Peyer's patch (tissue), 4 donors: ENCODE results near the gene EFS.

ENCODE experiments used
- POLR2A ChIP-seq, 2 donors: fragments of 450-650 bp; IDR thresholded peaks; one replicate each; pipeline ENCODE4 v1.5.1; 2017; ENCODE audit warnings: antibody characterized with exemption in 2 of 2, mild to moderate bottlenecking in 2 of 2, moderate library complexity in 2 of 2
- TF ChIP-seq, protein P1 (sequence below), 6 experiments: fragments of 450-650 bp in 4 of 6; fragments of 200-600 bp in 2 of 6; sonication (generic) in 1 of 6; IDR thresholded peaks; one replicate each; pipeline ENCODE4 v1.5.1; 2017 to 2019; ENCODE audit warnings: antibody characterized with exemption in 6 of 6, mild to moderate bottlenecking in 3 of 6, moderate library complexity in 1 of 6

DNA sequence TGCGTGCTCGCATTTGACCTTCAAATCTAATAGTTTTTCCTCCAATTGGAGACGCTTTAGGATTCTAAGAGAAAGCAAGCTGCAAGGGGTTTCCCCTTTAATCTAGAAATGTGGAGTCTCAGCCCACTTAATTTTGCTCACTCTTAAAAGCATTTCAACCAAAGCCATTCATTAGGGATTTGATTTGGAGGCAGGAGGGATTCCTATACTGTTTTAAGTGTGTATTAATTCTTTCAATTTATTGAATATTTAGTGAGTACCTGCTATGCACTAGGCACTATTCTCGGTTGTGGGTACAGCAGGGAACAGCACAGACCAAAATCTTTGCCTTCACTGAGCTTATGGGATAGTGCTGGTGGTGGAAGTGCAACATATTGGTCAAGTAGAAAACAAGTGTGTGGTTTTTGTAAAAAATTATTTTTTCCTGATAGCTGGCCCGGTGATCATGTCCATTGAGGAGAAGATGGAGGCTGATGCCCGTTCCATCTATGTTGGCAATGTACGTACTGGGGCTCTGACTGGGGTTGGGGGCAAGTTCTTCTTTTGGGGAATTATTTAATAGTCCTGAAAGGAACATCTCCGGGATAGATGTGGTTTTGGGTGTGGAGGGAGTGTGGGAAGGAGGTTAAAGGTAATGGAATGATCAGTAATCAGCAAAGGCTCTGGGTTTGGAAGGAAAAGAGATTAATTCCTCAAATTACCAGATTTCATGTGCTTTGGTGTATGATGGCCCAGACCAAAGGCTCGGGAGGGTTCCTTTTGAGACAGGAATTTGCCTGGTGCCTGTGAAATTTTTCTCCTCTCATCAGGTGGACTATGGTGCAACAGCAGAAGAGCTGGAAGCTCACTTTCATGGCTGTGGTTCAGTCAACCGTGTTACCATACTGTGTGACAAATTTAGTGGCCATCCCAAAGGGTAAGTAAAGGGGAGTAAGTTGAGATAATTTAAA is 42.1 kb downstream of the EFS start:
- TF ChIP-seq, protein P1, sequence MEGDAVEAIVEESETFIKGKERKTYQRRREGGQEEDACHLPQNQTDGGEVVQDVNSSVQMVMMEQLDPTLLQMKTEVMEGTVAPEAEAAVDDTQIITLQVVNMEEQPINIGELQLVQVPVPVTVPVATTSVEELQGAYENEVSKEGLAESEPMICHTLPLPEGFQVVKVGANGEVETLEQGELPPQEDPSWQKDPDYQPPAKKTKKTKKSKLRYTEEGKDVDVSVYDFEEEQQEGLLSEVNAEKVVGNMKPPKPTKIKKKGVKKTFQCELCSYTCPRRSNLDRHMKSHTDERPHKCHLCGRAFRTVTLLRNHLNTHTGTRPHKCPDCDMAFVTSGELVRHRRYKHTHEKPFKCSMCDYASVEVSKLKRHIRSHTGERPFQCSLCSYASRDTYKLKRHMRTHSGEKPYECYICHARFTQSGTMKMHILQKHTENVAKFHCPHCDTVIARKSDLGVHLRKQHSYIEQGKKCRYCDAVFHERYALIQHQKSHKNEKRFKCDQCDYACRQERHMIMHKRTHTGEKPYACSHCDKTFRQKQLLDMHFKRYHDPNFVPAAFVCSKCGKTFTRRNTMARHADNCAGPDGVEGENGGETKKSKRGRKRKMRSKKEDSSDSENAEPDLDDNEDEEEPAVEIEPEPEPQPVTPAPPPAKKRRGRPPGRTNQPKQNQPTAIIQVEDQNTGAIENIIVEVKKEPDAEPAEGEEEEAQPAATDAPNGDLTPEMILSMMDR (IDR thresholded peaks at IDR 0.05), result no peak
- TF ChIP-seq POLR2A (IDR thresholded peaks at IDR 0.05), result no peak
